SU-DHL-6 (cell line): Measurements from ENCODE around the gene CRB2.

Experiments used
- H2AFZ ChIP-seq: fragments of 200-600 bp; sonication (generic); 2 replicates; pipeline ENCODE4 v1.6.1; 2014; ENCODE audit warnings: low read depth, mild to moderate bottlenecking, moderate library complexity, mixed read lengths, antibody characterized with exemption, low read length; ENCODE audit not compliant: severe bottlenecking
- H3F3A ChIP-seq: fragments of 200-600 bp; shearing (Covaris generic); 2 replicates; pipeline ENCODE4 v1.6.0; 2016; ENCODE audit warnings: antibody characterized with exemption, mild to moderate bottlenecking; ENCODE audit not compliant: insufficient read depth
- H3K27ac ChIP-seq: fragments of 200-600 bp; sonication (generic); 2 replicates; pipeline ENCODE4 v1.5.1; 2016; ENCODE audit warnings: low read depth, mild to moderate bottlenecking, low read length, moderate library complexity, mixed read lengths
- H3K27me3 ChIP-seq: fragments of 200-600 bp; sonication (generic), shearing (Covaris generic); 2 replicates; pipeline ENCODE4 v1.6.0; 2014; ENCODE audit warnings: mild to moderate bottlenecking, low read length
- H3K36me3 ChIP-seq: fragments of 200-600 bp; sonication (generic); 2 replicates; pipeline ENCODE4 v1.6.1; 2014; ENCODE audit warnings: mild to moderate bottlenecking, low read length, mixed read lengths
- H3K4me2 ChIP-seq: fragments of 300-600, 200-600 bp; shearing (Covaris generic), sonication (generic); 2 replicates; pipeline ENCODE4 v1.6.0; 2014; ENCODE audit warnings: low read length, low read depth, mild to moderate bottlenecking; ENCODE audit not compliant: poor library complexity, severe bottlenecking
- H3K4me3 ChIP-seq: fragments of 200-600 bp; sonication (generic); 2 replicates; pipeline ENCODE4 v1.5.1; 2014; ENCODE audit warnings: antibody characterized with exemption, low read length, mild to moderate bottlenecking, mixed read lengths; ENCODE audit not compliant: insufficient read depth, poor library complexity, severe bottlenecking
- H3K79me2 ChIP-seq: fragments of 200-600 bp; sonication (generic); 2 replicates; pipeline ENCODE4 v1.6.1; 2014; ENCODE audit warnings: mild to moderate bottlenecking, low read length, moderate library complexity; ENCODE audit not compliant: insufficient read depth
- H3K9ac ChIP-seq: fragments of 200-600 bp; sonication (generic); 2 replicates; pipeline ENCODE4 v1.7.0; 2014; ENCODE audit warnings: mild to moderate bottlenecking, low read length
- H3K9me2 ChIP-seq: fragments of 200-600 bp; sonication (generic); replicated peaks from 2 replicates; pipeline ENCODE4 v1.6.1; 2014; ENCODE audit warnings: low read length; ENCODE audit not compliant: insufficient read depth
- H3K9me3 ChIP-seq: fragments of 200-600 bp; sonication (generic); 2 replicates; pipeline ENCODE4 v1.6.1; 2014; ENCODE audit warnings: low read length, mixed read lengths; ENCODE audit not compliant: insufficient read depth
- H4K20me1 ChIP-seq: fragments of 200-600 bp; sonication (generic); 2 replicates; pipeline ENCODE4 v1.6.1; 2014; ENCODE audit warnings: low read depth, mild to moderate bottlenecking, antibody characterized with exemption, low read length, moderate library complexity, mixed read lengths
- CTCF ChIP-seq: fragments of 200-600 bp; sonication (generic); IDR thresholded peaks from one replicate; pipeline ENCODE4 v1.5.1; 2017; ENCODE audit warnings: antibody characterized with exemption, mild to moderate bottlenecking, low read length, moderate library complexity; ENCODE audit not compliant: insufficient read depth, poor library complexity, severe bottlenecking
- EZH2phosphoT487 ChIP-seq: fragments of 200-600 bp; sonication (generic), shearing (Covaris generic); conservative IDR thresholded peaks from 2 replicates; pipeline ENCODE4 v1.6.1; 2018; ENCODE audit warnings: mild to moderate bottlenecking, antibody characterized with exemption, low read length, moderate library complexity, mixed read lengths

The CRB2 gene

DNA sequence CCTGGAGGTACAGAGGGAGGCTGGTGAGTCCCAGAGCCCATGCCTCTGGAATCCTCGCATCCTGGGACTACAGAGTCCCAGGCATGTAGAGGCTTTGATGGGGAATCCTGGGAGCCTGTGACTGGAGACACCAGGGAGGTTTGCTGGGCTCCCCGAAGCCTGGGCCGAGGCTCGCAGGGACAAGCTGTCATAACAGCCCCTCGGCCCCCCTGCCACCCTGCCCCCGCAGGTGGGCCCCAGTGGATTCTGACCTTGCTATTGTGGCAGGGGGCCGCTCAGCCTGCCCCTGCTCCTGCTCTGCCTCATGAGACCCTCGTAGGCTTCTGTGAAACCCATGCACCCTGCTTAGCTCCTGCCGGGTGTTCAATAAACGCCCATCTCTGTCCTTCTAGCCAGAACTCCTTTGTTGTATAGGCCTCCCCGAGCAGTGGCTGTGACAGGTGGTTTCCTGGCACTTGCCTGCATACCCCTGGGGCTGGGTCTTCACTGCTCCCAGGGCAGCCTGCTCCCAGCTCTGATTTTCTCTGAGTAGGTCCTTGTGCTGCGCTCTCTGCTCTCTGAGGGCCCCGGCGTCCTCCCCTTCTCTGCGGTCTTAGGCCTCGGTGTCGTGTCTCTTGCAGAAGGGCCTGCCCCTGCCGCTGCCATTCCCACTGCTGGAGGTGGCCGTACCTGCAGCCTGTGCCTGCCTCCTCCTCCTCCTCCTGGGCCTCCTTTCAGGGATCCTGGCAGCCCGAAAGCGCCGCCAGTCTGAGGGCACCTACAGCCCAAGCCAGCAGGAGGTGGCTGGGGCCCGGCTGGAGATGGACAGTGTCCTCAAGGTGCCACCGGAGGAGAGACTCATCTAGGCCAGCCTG, 20.4 kb downstream of the CRB2 start:
- Histone ChIP-seq H3F3A (no peaks in the 10 kb centered on the region), H3K4me3 (no peak overlapping the region), H3K79me2 (no peaks in the 10 kb centered on the region), H2AFZ (no peak overlapping the region), H3K9me2 (no peaks in the 10 kb centered on the region), H3K36me3 (no peaks in the 10 kb centered on the region), H3K4me2 (no peak overlapping the region), H3K27ac (no peak overlapping the region), H3K27me3 (no peaks in the 10 kb centered on the region), H3K9ac (no peak overlapping the region), H4K20me1 (no peaks in the 10 kb centered on the region), H3K9me3 (no peaks in the 10 kb centered on the region)
- TF ChIP-seq CTCF (no peak), EZH2phosphoT487 (no peak)

GRCh38 chr9:123377211-123377971, 21.4 kb downstream of the CRB2 start:
- Histone ChIP-seq H3K9me3 (no peaks in the 10 kb centered on the region), H4K20me1 (no peaks in the 10 kb centered on the region), H3K4me2 (no peak overlapping the region), H2AFZ (no peak overlapping the region), H3K4me3 (no peak overlapping the region), H3K79me2 (no peaks in the 10 kb centered on the region), H3K27ac (no peak overlapping the region), H3K36me3 (no peaks in the 10 kb centered on the region), H3F3A (no peaks in the 10 kb centered on the region), H3K27me3 (no peaks in the 10 kb centered on the region), H3K9ac (no peak overlapping the region), H3K9me2 (no peaks in the 10 kb centered on the region)
- TF ChIP-seq CTCF: no peak
- TF ChIP-seq EZH2phosphoT487: no peak

- Histone ChIP-seq H3K4me3 (no peak overlapping the region), H3K9ac (no peak overlapping the region), H3K36me3 (no peaks in the 10 kb centered on the region), H3K27me3 (no peaks in the 10 kb centered on the region), H3K9me2 (no peaks in the 10 kb centered on the region), H3K27ac (no peak overlapping the region), H4K20me1 (no peaks in the 10 kb centered on the region), H3K79me2 (no peaks in the 10 kb centered on the region), H3K4me2 (no peak overlapping the region), H3F3A (no peaks in the 10 kb centered on the region), H3K9me3 (no peaks in the 10 kb centered on the region), H2AFZ (no peak overlapping the region)
- TF ChIP-seq EZH2phosphoT487: no peak
- no peak for TF ChIP-seq CTCF
These were observed 22.0 kb downstream of the CRB2 start for GRCh38 chr9:123378025-123378424.
